22Rv1 (cell line): ENCODE measurements around the gene NFKBIA.

ENCODE experiments used
- CTCF ChIP-seq: fragments of 450-650 bp; IDR thresholded peaks from 2 replicates; pipeline ENCODE4 v1.5.1; 2017; ENCODE audit warnings: mild to moderate bottlenecking
- ZFX ChIP-seq: fragments of 450-650 bp; IDR thresholded peaks from 2 replicates; pipeline ENCODE4 v1.6.1; 2017; ENCODE audit warnings: antibody characterized with exemption, borderline replicate concordance

GRCh38 chr14:35391388-35391710 lies 13.2 kb downstream of the NFKBIA start:
- no peak for TF ChIP-seq CTCF
- no peak for TF ChIP-seq ZFX
